H1 (cell line): Measurements from ENCODE around the gene DDC. TPM values are rescaled to one million over a fixed set of nuclear protein-coding genes. Genes with fewer than 3 reads are reported as not detected.

ENCODE experiments used
- CTCF ChIA-PET: fragments of 300-600 bp; sonication (Branson Sonifier 250); formaldehyde crosslinking; loops from one replicate; lab custom pipeline; 2021; ENCODE audit not compliant: partially characterized antibody; lab: Charles Lee
- POLR2A ChIA-PET: fragments of 300-600 bp; sonication (Branson Sonifier 250); formaldehyde crosslinking; loops from one replicate; lab custom pipeline; 2021; ENCODE audit warnings: inconsistent platforms; ENCODE audit not compliant: partially characterized antibody; lab: Charles Lee
- DNase-seq, 2 experiments: peaks; one replicate each; pipeline versions ENCODE4 v3.0.0 to v3.0.0-alpha.2; 2010 to 2022; ENCODE audit warnings: low spot score in 2 of 2, low read depth in 1 of 2, mixed read lengths in 1 of 2
- FAIRE-seq: peaks from 2 replicates; lab custom pipeline; 2011; peaks lifted over from hg19 to GRCh38; lab: Jason Lieb, UNC
- H2AFZ ChIP-seq: 2 replicates; pipeline ENCODE4 v1.8.1; 2012; ENCODE audit warnings: low read length, inconsistent platforms
- H2AK5ac ChIP-seq: 2 replicates; pipeline ENCODE4 v1.6.1; 2013; ENCODE audit warnings: low read depth, low read length
- H2BK120ac ChIP-seq: replicated peaks from 2 replicates; pipeline ENCODE3; 2013; ENCODE audit warnings: low read depth, low read length, inconsistent platforms
- H2BK12ac ChIP-seq: 2 replicates; pipeline ENCODE4 v1.6.1; 2013; ENCODE audit warnings: low read depth, low read length
- H2BK15ac ChIP-seq: 2 replicates; pipeline ENCODE4 v1.6.1; 2013; ENCODE audit warnings: low read length
- H2BK20ac ChIP-seq: 2 replicates; pipeline ENCODE4 v1.6.1; 2013; ENCODE audit warnings: low read length
- H2BK5ac ChIP-seq: 2 replicates; pipeline ENCODE4 v1.6.1; 2013; ENCODE audit warnings: low read depth, low read length
- H3K14ac ChIP-seq: 2 replicates; pipeline ENCODE4 v1.6.1; 2013; ENCODE audit warnings: inconsistent platforms; ENCODE audit not compliant: insufficient read length
- H3K18ac ChIP-seq: 2 replicates; pipeline ENCODE4 v1.6.1; 2013; ENCODE audit warnings: low read length; ENCODE audit errors: extremely low read depth
- H3K23ac ChIP-seq: 2 replicates; pipeline ENCODE4 v1.6.1; 2013; ENCODE audit warnings: inconsistent platforms; ENCODE audit not compliant: insufficient read length
- H3K23me2 ChIP-seq: 2 replicates; pipeline ENCODE4 v1.6.1; 2013; ENCODE audit warnings: low read depth, low read length
- H3K27ac ChIP-seq: 2 replicates; pipeline ENCODE4 v1.6.1; 2011; ENCODE audit warnings: low read depth, low read length, inconsistent platforms
- H3K27me3 ChIP-seq, 4 experiments: replicated peaks in 1 of 4; 1 replicate in 1 of 4; 2 replicates in 3 of 4; pipeline versions ENCODE4 v1.6.1 to v1.8.1; 2011 to 2013; ENCODE audit warnings: low read length in 3 of 4, mild to moderate bottlenecking in 3 of 4, inconsistent platforms in 2 of 4, mixed read lengths in 2 of 4, moderate library complexity in 1 of 4; ENCODE audit not compliant: control insufficient read depth in 3 of 4, insufficient read depth in 3 of 4; ENCODE audit errors: extremely low read depth in 1 of 4
- H3K36me3 ChIP-seq, 4 experiments: 2 replicates each; pipeline versions ENCODE4 v1.6.1 to v1.8.1; 2011 to 2013; ENCODE audit warnings: mild to moderate bottlenecking in 4 of 4, low read length in 3 of 4, moderate library complexity in 2 of 4, control low read depth in 1 of 4, inconsistent platforms in 1 of 4; ENCODE audit not compliant: insufficient read depth in 4 of 4, control insufficient read depth in 2 of 4
- H3K4ac ChIP-seq: replicated peaks from 2 replicates; pipeline ENCODE3; 2013; ENCODE audit warnings: low read length, low read depth, mixed read lengths, inconsistent platforms; ENCODE audit not compliant: insufficient read length
- H3K4me1 ChIP-seq, 4 experiments: replicated peaks in 1 of 4; 1 replicate in 1 of 4; 2 replicates in 3 of 4; pipeline versions ENCODE4 v1.6.1 to v1.8.1; 2011 to 2013; ENCODE audit warnings: low read length in 3 of 4, inconsistent platforms in 2 of 4, mixed read lengths in 1 of 4; ENCODE audit not compliant: insufficient read depth in 4 of 4, control insufficient read depth in 3 of 4
- H3K4me2 ChIP-seq, 2 experiments: 2 replicates each; pipeline versions ENCODE4 v1.6.1 to v1.8.1; 2011 to 2013; ENCODE audit warnings: low read depth in 2 of 2, low read length in 2 of 2, control low read depth in 1 of 2, inconsistent platforms in 1 of 2, mild to moderate bottlenecking in 1 of 2; ENCODE audit not compliant: insufficient read depth in 1 of 2
- H3K4me3 ChIP-seq, 4 experiments: fragments of 200-600, 300-600 bp in 1 of 4; sonication (generic), shearing (Covaris generic), sonication (Bioruptor Twin) in 1 of 4; 2 replicates each; pipeline versions ENCODE4 v1.5.1 to v1.8.1; 2011 to 2016; ENCODE audit warnings: low read length in 4 of 4, low read depth in 3 of 4, control low read depth in 2 of 4, inconsistent platforms in 2 of 4, mild to moderate bottlenecking in 2 of 4, mixed read lengths in 1 of 4, moderate library complexity in 1 of 4; ENCODE audit not compliant: insufficient read depth in 2 of 4; ENCODE audit errors: extremely low read depth in 1 of 4
- H3K56ac ChIP-seq: replicated peaks from 2 replicates; pipeline ENCODE3; 2013; ENCODE audit warnings: low read depth, mild to moderate bottlenecking, mixed read lengths, low read length, inconsistent platforms; ENCODE audit not compliant: insufficient read length
- H3K79me1 ChIP-seq: 2 replicates; pipeline ENCODE4 v1.6.1; 2013; ENCODE audit warnings: low read depth, low read length, control low read depth
- H3K79me2 ChIP-seq, 2 experiments: 2 replicates each; pipeline versions ENCODE4 v1.6.1 to v1.8.1; 2012 to 2013; ENCODE audit warnings: low read length in 2 of 2, mild to moderate bottlenecking in 2 of 2, inconsistent platforms in 1 of 2; ENCODE audit not compliant: insufficient read depth in 2 of 2, control insufficient read depth in 1 of 2
- H3K9ac ChIP-seq, 4 experiments: replicated peaks in 1 of 4; 1 replicate in 1 of 4; 2 replicates in 3 of 4; pipeline versions ENCODE4 v1.6.1 to v1.8.1; 2011 to 2013; ENCODE audit warnings: low read depth in 3 of 4, low read length in 3 of 4, control low read depth in 2 of 4, mild to moderate bottlenecking in 2 of 4, moderate library complexity in 2 of 4, inconsistent platforms in 1 of 4; ENCODE audit errors: extremely low read depth in 1 of 4
- H3K9me3 ChIP-seq, 2 experiments: 2 replicates each; pipeline versions ENCODE4 v1.6.1 to v1.8.1; 2012 to 2013; ENCODE audit warnings: mild to moderate bottlenecking in 2 of 2, moderate library complexity in 2 of 2, control low read depth in 1 of 2, inconsistent platforms in 1 of 2, low read depth in 1 of 2, low read length in 1 of 2, mixed read lengths in 1 of 2; ENCODE audit not compliant: insufficient read depth in 2 of 2
- H4K20me1 ChIP-seq, 2 experiments: replicated peaks in 1 of 2; 2 replicates each; pipeline versions ENCODE3 to v1.8.1; 2011 to 2013; ENCODE audit warnings: inconsistent platforms in 2 of 2, low read length in 2 of 2, mild to moderate bottlenecking in 1 of 2; ENCODE audit not compliant: insufficient read depth in 2 of 2, control insufficient read depth in 1 of 2
- H4K5ac ChIP-seq: 2 replicates; pipeline ENCODE4 v1.6.1; 2013; ENCODE audit warnings: low read length, low read depth, mixed read lengths, inconsistent platforms; ENCODE audit not compliant: insufficient read length
- H4K8ac ChIP-seq: 2 replicates; pipeline ENCODE4 v1.8.0; 2013; ENCODE audit warnings: mild to moderate bottlenecking, moderate library complexity, low read length, inconsistent platforms; ENCODE audit not compliant: insufficient read depth; ENCODE audit errors: extremely low read depth
- H4K91ac ChIP-seq: replicated peaks from 2 replicates; pipeline ENCODE3; 2013; ENCODE audit warnings: low read length, mixed read lengths, inconsistent platforms; ENCODE audit not compliant: insufficient read length
- BCL11A ChIP-seq, 2 experiments: IDR thresholded peaks; one replicate each; pipeline ENCODE4 v1.6.1; 2011; ENCODE audit warnings: low read depth in 2 of 2, low read length in 2 of 2, mild to moderate bottlenecking in 2 of 2
- CTBP2 ChIP-seq: IDR thresholded peaks from 2 replicates; pipeline ENCODE4 v1.7.0; 2011; ENCODE audit warnings: borderline replicate concordance, mild to moderate bottlenecking, moderate library complexity, mixed read lengths, low read length; ENCODE audit not compliant: insufficient read depth, insufficient read length
- HDAC6 ChIP-seq: IDR thresholded peaks from one replicate; pipeline ENCODE4 v1.7.1; 2012; ENCODE audit warnings: low read depth, mild to moderate bottlenecking, inconsistent platforms, low read length, moderate library complexity
- POU5F1 ChIP-seq: IDR thresholded peaks from 2 replicates; pipeline ENCODE4 v1.6.1; 2011; ENCODE audit warnings: low read depth, mild to moderate bottlenecking, low read length, moderate library complexity
- SIX5 ChIP-seq: IDR thresholded peaks from 2 replicates; pipeline ENCODE4 v1.6.1; 2011; ENCODE audit warnings: mild to moderate bottlenecking, low read depth, low read length
- SP2 ChIP-seq: IDR thresholded peaks from 2 replicates; pipeline ENCODE4 v1.6.1; 2012; ENCODE audit warnings: mild to moderate bottlenecking, low read length, inconsistent platforms
- SP4 ChIP-seq: IDR thresholded peaks from 2 replicates; pipeline ENCODE4 v1.6.1; 2012; ENCODE audit warnings: low read length, inconsistent platforms
- SRF ChIP-seq: IDR thresholded peaks from 2 replicates; pipeline ENCODE4 v1.6.1; 2011; ENCODE audit warnings: mild to moderate bottlenecking, low read depth, low read length, moderate library complexity
- TAF7 ChIP-seq: optimal IDR thresholded peaks from 2 replicates; pipeline ENCODE3; 2011; ENCODE audit warnings: low read depth, mild to moderate bottlenecking, inconsistent platforms, low read length, moderate library complexity, borderline replicate concordance
- USF2 ChIP-seq: IDR thresholded peaks from 2 replicates; pipeline ENCODE4 v1.6.1; 2011; ENCODE audit warnings: low read length, improper control_type of control experiment
- WGBS, 2 experiments: shearing (Covaris generic) in 1 of 2; methylation state at CpG; one replicate each; pipeline versions ENCODE4 v1.1.6 to v1.1.7; 2013 to 2015; ENCODE audit warnings: low lambda C conversion rate in 2 of 2, mixed read lengths in 2 of 2, inconsistent platforms in 1 of 2, low coverage in 1 of 2, missing lambda C conversion rate in 1 of 2; ENCODE audit not compliant: insufficient replicate concordance in 2 of 2, insufficient coverage in 1 of 2, insufficient read length in 1 of 2; ENCODE audit errors: extremely low coverage in 1 of 2, missing lambda C conversion rate in 1 of 2; 5-methylcytosine and 5-hydroxymethylcytosine counted together
- polyA plus RNA-seq, 7 experiments: library from polyadenylated mRNA; depleted of rRNA in 3 of 7; stranded (reverse) in 5 of 7; unstranded in 2 of 7; fragments of >200 nt in 5 of 7; fragments of 200-250 nt in 2 of 7; gene quantifications; 1 replicate in 5 of 7; 2 replicates in 1 of 7; 4 replicates in 1 of 7; pipeline versions ENCODE4 v1.2.1 to v1.2.3, GENCODE V29; 2011 to 2013; ENCODE audit warnings: missing spikeins in 2 of 7, mixed read lengths in 2 of 7
- total RNA-seq: library from RNA; stranded (reverse); fragmentation: NEBNext Ultra II Directional; extraction: Animal tissue kit (Norgen Biotek cat#: 25700); gene quantifications from 2 replicates; pipeline ENCODE4 v1.2.1, GENCODE V29; 2021

The DDC gene
- total and polyA plus RNA-seq, 2 of the 8 experiments (the other 6 are each of a cell fraction or from before 2014, with no cell fraction given): 0.05 TPM; not detected in 1

DNA sequence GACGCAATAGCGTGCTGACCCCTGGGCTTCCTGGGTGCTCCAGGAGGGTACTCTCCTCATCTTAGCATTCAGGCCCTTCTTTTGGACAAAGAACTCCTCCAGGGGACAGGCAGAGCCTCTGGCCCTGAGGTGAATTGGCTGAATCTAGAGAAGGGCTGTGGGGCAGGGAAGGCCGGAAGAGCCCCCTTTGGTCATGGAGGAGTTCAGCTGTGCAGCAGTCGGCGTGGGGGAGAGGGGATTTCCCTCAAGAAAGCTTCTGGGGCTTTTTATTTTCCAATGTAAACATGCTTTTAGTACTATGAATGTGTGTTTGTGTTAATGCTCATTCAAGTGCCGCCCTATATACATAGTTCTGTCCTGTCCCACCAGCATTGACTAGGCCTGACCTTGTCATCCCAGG lies 153.9 kb downstream of the DDC start:
- TF ChIP-seq CTBP2 (no peak), BCL11A (IDR thresholded peaks at IDR 0.05; ENCODE audit: low read depth in 2 of 2, low read length in 2 of 2) (no peak), HDAC6 (no peak), USF2 (no peak), SRF (no peak), TAF7 (no peak), SP2 (no peak), POU5F1 (no peak), SIX5 (no peak), SP4 (no peak)
- no peaks in the 10 kb centered on the region; a peak in 1 of 7 replicates for H3K4me1 ChIP-seq
- no peaks in the 10 kb centered on the region for H3K23me2 ChIP-seq
- H4K20me1 ChIP-seq: no peaks in the 10 kb centered on the region
- ChIA-PET POLR2A (no interaction called here), CTCF (interaction anchor here (0.9 kb wide), 2 partner anchors 10 to 102 kb away, joined by 3 to 4 read pairs; no protein-coding TSS in a partner anchor)
- H2BK12ac ChIP-seq: no peak overlapping the region
- no peaks in the 10 kb centered on the region for H3K9me3 ChIP-seq
- WGBS, 2 experiments: 91% methylated on average over 6 of the region's 6 CpGs; no CpG with 5 or more reads in 1 of the 2 experiments
- H2AK5ac ChIP-seq: no peak overlapping the region
- no peak overlapping the region for H4K5ac ChIP-seq
- no peak overlapping the region for H3K27ac ChIP-seq
- no peak overlapping the region for H2BK20ac ChIP-seq
- H3K4ac ChIP-seq: no peak overlapping the region
- H3K9ac ChIP-seq: no peak overlapping the region
- no peak overlapping the region; the same call in 1 of the 2 replicates for H4K8ac ChIP-seq
- H2AFZ ChIP-seq: no peak overlapping the region
- no peak overlapping the region for H2BK15ac ChIP-seq
- no peak overlapping the region for H4K91ac ChIP-seq
- no peaks in the 10 kb centered on the region; a peak in 1 of 7 replicates for H3K27me3 ChIP-seq
- H2BK5ac ChIP-seq: no peak overlapping the region
- no peak overlapping the region for H3K23ac ChIP-seq
- H3K4me2 ChIP-seq: no peak overlapping the region
- no peak overlapping the region for H3K56ac ChIP-seq
- H3K79me1 ChIP-seq: no peaks in the 10 kb centered on the region; the same call in 1 of the 2 replicates
- no peak overlapping the region for H3K18ac ChIP-seq
- FAIRE-seq: no peak
- no peak overlapping the region for H3K4me3 ChIP-seq
- no peak overlapping the region for H3K14ac ChIP-seq
- no peaks in the 10 kb centered on the region for H3K36me3 ChIP-seq
- no peaks in the 10 kb centered on the region for H3K79me2 ChIP-seq
- DNase-seq: no peak
- H2BK120ac ChIP-seq: no peak overlapping the region
